NCI-H187 treated with DMSO at 0.1 percent for 48 hours (cell line): Measurements from ENCODE around the gene INO80.

Source experiments
- DNase-seq: peaks from one replicate; lab custom pipeline; 2025; lab: John Stamatoyannopoulos, UW

Gene INO80

GRCh38 chr15:40930430-40931299 is 185.4 kb downstream of the INO80 start:
- no peak for DNase-seq

GRCh38 chr15:40929660-40930429 is 186.2 kb downstream of the INO80 start:
- DNase-seq = no peak
